GM21381 (cell line): ENCODE measurements around the gene ADAM10.
"Not testable (repeated sequence)": the region's sequence is repeated elsewhere in the genome, so short reads cannot be mapped to it uniquely, and the experiment has no call there.

ENCODE experiments used
- ATAC-seq: cut with Tn5 transposase; IDR thresholded peaks from one replicate; pipeline ENCODE4 v1.9.1; 2021; ENCODE audit warnings: mild to moderate bottlenecking, moderate library complexity; ENCODE audit not compliant: unreplicated experiment

ADAM10 gene

GRCh38 chr15:58749532-58750337 lies at the start of gene ADAM10:
ADAM10 (minus strand) TSS chr15:58749707; CDS start chr15:58749534, 173 bp downstream.
- peak; percentile 78 for ATAC-seq

GRCh38 chr15:58797505-58797904 lies 48.0 kb upstream of the ADAM10 start:
- ATAC-seq: no peak

GRCh38 chr15:58795825-58796224 lies 46.3 kb upstream of the ADAM10 start:
- ATAC-seq: no peak

GRCh38 chr15:58793862-58794261 lies 44.4 kb upstream of the ADAM10 start:
- no peak for ATAC-seq

- ATAC-seq: no peak
Observed at GRCh38 chr15:58788056-58788710, 38.7 kb upstream of the ADAM10 start.

GRCh38 chr15:58785355-58785754 lies 35.8 kb upstream of the ADAM10 start:
- no peak for ATAC-seq

GRCh38 chr15:58779554-58779953 lies 30.0 kb upstream of the ADAM10 start:
- ATAC-seq: no peak

- peak; percentile 61 for ATAC-seq
Observed at GRCh38 chr15:58777107-58777506, 27.6 kb upstream of the ADAM10 start.

- no peak for ATAC-seq
Observed at GRCh38 chr15:58775402-58775801, 25.9 kb upstream of the ADAM10 start.

GRCh38 chr15:58773024-58773423 lies 23.5 kb upstream of the ADAM10 start:
- no peak for ATAC-seq

- peak; percentile 12 for ATAC-seq
Observed at GRCh38 chr15:58771621-58772250, 22.2 kb upstream of the ADAM10 start.

GRCh38 chr15:58770857-58771620 lies 21.5 kb upstream of the ADAM10 start, which contains the start of gene MINDY2:
MINDY2 (plus strand) TSS chr15:58771302; CDS start chr15:58771396, 94 bp downstream.
- peak; percentile 91 for ATAC-seq

GRCh38 chr15:58770519-58770856 lies 21.0 kb upstream of the ADAM10 start:
- peak; percentile 14 for ATAC-seq

GRCh38 chr15:58768601-58769004 lies 19.1 kb upstream of the ADAM10 start:
- not testable (repeated sequence) for ATAC-seq

- no peak for ATAC-seq
Observed at GRCh38 chr15:58766290-58766689, 16.8 kb upstream of the ADAM10 start.

GRCh38 chr15:58764468-58764867 lies 15.0 kb upstream of the ADAM10 start:
- ATAC-seq: no peak

- no peak for ATAC-seq
Observed at GRCh38 chr15:58762731-58763130, 13.2 kb upstream of the ADAM10 start.

- ATAC-seq: no peak
Observed at GRCh38 chr15:58762285-58762684, 12.8 kb upstream of the ADAM10 start.

GRCh38 chr15:58761010-58761388 lies 11.5 kb upstream of the ADAM10 start:
- no peak for ATAC-seq

GRCh38 chr15:58760385-58761009 lies 11.0 kb upstream of the ADAM10 start:
- ATAC-seq: no peak

GRCh38 chr15:58758141-58758540 lies 8.6 kb upstream of the ADAM10 start:
- ATAC-seq: no peak
